ENCODE measurements around the gene RNASEH1. TPM values are rescaled to one million over a fixed set of nuclear protein-coding genes. Genes with fewer than 3 reads are reported as not detected.

The RNASEH1 gene
- total RNA-seq, 1 experiment from 2014 or later, result 42.0 TPM

- TF ChIP-seq CTCF (conservative IDR thresholded peaks at IDR 0.05), result no peak
- Histone ChIP-seq H3K4ac (ENCODE audit: low read depth, low read length) (no peak overlapping the region), H4K20me1 (ENCODE audit: control insufficient read depth, insufficient read depth, insufficient read length) (no peaks in the 10 kb centered on the region), H2AK5ac (ENCODE audit: insufficient read length, low read length) (no peak overlapping the region), H3K56ac (ENCODE audit: insufficient read length, low read depth, low read length) (no peak overlapping the region), H3K14ac (ENCODE audit: insufficient read depth, low read length) (no peak overlapping the region), H3K9me3 (ENCODE audit: control insufficient read depth, low read depth, low read length) (no peaks in the 10 kb centered on the region), H3K27me3 (ENCODE audit: insufficient read depth, low read length) (no peaks in the 10 kb centered on the region), H3T11ph (ENCODE audit: low read length) (no peak overlapping the region), H3K4me1 (ENCODE audit: insufficient read depth, low read length) (no peaks in the 10 kb centered on the region; the same call in 1 of the 2 replicates), H3K9ac (ENCODE audit: extremely low read depth, insufficient read length, low read length) (no peak overlapping the region), H3K79me1 (ENCODE audit: insufficient read depth, low read depth, low read length, poor library complexity, severe bottlenecking) (peaks cover 9% of the 10 kb centered on the region), H4K91ac (ENCODE audit: insufficient read length, low read depth, low read length) (no peak overlapping the region), H4K5ac (ENCODE audit: insufficient read length, low read depth, low read length) (no peak overlapping the region), H2BK120ac (ENCODE audit: low read depth, low read length, poor library complexity, severe bottlenecking) (no peak overlapping the region), H2BK15ac (ENCODE audit: low read depth, low read length) (no peak overlapping the region), H3K18ac (ENCODE audit: insufficient read length, low read depth, low read length) (no peak overlapping the region), H4K8ac (replicated peaks; ENCODE audit: insufficient read length, low read depth, low read length) (no peak overlapping the region), H3K23ac (ENCODE audit: insufficient read length, low read depth, low read length) (no peak overlapping the region), H2BK5ac (ENCODE audit: insufficient read length, low read length) (no peak overlapping the region), H2BK20ac (ENCODE audit: low read depth, low read length, poor library complexity, severe bottlenecking) (no peak overlapping the region), H3K27ac (ENCODE audit: insufficient read length, low read depth, low read length) (no peak overlapping the region), H3K23me2 (ENCODE audit: insufficient read length, low read depth, low read length, poor library complexity, severe bottlenecking) (peaks cover under 1% of the 10 kb centered on the region), H3K79me2 (ENCODE audit: insufficient read depth, low read length) (peaks cover 7% of the 10 kb centered on the region; the same call in 1 of the 2 replicates), H3K4me2 (ENCODE audit: insufficient read depth, insufficient read length, low read length) (no peak overlapping the region), H2BK12ac (ENCODE audit: insufficient read length, low read depth, low read length) (no peak overlapping the region), H2AFZ (ENCODE audit: low read length) (no peak overlapping the region)
- Mint-ChIP-seq H3K27ac (peak overlapping the region in 1 of 3 experiments; percentile 87; a peak in 3 of 7 replicates), H3K9me3 (no peaks in the 10 kb centered on the region), H3K36me3 (ENCODE audit: insufficient read depth in 1 of 3, low read depth in 3 of 3) (peaks cover 44 to 83% (median 68%) of the 10 kb centered on the region in 3 experiments), H3K4me1 (peaks cover 19 to 25% of the 10 kb centered on the region in 2 experiments), H3K4me3 (no peak overlapping the region), H3K27me3 (ENCODE audit: low read depth) (no peaks in the 10 kb centered on the region)
- no peak for DNase-seq
- no CpG with 5 or more reads among the region's 13 CpGs for WGBS (ENCODE audit: extremely low coverage, insufficient read length, low lambda C conversion rate)
Observed at GRCh38 chr2:3581367-3582262, 23.5 kb upstream of the RNASEH1 start.
